NCI-H69 (cell line): ENCODE measurements around the gene GDPD4.

Experiments
- DNase-seq: peaks from one replicate; lab custom pipeline; 2025; lab: John Stamatoyannopoulos, UW

GDPD4 gene

DNA sequence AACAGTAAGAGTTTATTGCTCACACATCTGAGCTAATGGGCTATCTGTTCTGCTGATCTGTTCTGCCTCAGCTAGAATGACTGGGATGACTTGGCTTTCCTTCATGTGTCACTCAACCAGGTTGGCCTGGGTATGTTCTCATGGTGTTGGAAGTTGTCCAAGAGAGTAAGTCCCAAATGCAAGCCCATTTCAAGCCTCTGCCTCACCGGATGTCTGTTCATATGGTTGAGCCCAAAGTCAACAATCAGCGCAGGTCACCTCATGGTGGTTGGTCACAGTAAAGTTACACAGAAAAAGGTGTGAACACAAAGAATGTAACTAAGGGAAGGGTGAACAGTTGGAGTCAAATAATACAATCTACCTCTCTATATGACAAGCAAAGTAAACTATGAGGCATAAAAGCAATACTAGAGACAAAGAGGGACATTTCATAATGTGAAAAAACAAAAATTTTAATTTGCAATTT is 1.9 kb downstream of the GDPD4 start:
- DNase-seq = peak; percentile 87

DNA sequence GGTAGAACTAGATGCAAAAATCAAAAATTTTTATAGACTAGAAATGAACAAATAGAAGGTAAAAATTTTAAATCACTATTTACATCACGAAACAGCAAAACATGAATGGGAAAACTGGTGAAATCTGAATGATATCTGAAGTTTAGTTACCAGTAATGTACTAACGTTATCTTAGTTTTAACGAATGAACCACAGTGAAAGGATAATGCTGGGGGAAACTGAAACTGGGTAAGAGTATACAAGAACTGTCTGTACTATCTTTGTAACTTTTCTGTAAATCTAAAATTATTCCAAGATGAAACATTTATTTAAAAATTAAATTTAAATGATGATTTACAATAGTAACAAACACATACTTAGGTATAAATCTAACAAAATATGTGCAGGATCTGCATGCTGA is 7.4 kb downstream of the GDPD4 start:
- no peak for DNase-seq

DNA sequence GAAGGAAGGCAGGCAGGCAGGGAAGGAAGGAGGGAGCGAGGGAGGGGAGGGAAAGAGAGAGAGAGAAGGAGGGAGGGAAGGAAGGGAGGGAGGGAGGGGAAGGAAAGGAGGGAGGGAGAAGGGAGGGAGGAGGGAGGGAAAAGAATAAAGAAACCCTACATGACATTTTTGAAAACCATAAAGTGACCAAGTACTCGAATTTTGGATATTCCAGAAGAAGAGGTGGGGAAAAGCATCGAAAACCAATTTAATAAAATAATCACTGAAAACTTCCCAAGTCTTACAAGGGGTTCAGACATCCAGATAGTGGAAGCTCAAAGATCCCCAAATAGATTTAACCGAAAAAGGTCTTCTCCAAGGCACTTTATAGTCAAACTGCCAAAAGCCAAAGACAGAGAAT is 11.7 kb downstream of the GDPD4 start:
- DNase-seq = no peak

DNA sequence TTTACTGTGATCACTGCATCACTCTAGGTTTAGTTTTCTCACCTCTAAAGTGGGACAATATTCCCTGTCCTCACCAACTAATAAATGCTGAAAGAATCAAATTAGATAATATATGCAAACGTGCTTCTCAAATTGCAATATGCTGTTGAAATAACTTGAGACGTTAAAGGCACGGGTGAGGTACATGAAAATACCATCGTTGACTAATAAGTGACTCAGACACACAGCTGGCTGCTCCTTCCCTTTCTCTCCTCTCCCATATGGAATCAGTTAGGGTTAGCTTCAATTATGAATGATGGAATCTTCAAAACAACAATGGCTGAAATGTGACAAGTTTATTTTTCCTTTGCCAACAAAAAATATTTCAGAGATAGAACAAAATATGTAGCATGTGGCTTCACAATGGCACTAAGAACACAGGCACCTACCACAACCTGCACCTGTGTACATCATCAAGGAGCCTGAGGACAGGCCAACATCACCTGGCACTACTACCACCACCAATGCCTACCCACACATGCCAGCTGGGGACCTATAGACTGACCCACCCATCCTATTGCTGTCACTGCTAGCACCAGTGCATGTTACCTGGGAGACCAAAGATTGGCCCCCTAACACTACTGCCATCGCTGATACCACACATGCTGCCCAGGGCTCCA is 13.7 kb downstream of the GDPD4 start:
- no peak for DNase-seq

DNA sequence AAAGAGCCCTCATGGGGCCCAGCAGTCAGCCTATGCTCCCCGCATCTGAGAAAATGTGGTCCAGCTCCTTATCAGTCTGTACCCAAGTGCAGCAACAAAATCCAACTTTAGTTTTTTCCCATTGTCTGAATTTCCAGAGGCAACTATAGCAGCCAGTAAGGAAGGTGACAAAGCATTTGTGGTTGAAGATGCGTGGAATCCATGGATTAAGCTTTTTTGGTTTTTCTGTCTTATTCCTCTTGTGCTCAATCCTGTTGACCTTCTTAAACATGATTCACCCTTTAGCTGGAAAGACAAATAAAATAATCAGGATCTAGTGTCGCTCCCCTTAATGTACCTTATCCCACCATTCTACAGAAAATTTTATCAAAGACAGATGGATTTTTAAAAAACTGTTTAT is 14.3 kb downstream of the GDPD4 start:
- DNase-seq = no peak

DNA sequence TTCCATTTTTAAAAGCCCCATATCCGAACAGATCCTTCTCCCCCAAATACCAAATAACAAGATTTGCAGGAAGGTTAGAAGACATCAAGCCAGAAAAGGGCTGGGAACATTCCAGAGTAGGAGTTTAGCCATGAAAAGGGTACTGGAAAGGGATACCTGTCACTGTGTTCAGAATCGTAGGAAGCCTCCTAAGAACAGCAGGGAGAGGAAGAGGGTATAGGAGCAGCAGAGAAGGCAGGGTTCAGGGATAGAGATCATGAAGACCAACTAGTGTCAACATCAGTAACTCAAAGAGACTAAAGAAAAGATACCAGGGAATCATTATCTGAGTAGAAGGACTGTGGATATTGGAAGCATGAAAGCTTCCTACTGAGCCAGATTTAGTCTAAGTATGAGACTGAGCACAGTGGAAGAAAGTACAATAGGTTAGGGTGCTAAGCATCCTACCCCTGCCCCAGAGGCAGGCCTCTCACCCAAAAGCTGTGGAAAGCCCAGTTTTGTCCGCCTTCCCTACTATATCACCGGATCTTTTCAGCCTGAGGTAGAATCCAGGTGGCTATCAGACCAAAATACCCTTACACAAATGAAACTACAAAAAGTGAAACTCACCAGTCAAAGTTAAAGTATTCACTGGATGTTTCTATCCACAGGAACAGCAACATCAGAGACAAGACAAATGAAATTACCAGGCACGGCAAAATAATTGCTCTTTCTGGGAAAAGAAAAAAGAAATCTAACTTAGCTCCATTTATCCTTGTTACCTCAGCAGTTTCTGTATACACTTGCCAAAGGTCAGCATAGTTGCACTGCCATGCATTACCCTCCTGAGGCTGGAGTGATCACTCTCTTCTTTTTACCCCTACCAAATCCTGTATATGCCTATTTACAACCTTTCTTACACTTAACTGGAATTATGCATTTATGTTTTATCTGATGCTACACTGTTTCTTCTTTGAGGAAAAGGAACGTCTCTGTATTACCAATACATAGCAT is 16.7 kb downstream of the GDPD4 start:
- no peak for DNase-seq

DNA sequence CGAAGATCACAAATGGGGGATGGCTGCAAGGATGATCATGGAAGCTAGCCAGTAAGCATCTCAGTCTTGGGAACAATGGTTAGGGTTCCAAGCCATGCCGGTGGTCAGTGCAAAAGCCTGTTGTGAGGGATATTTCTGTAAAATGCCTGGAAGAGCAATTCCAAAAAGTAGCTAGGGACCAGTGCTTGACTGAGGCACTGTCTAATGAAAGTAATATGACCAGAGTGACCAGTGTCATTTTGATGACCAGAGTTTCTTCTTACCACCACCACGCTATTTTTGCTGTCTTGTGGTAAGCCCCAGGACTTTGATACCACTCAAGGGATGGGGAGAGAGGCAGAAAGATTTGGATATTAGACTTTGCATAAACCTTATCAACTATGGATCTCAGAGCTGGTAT is 18.4 kb downstream of the GDPD4 start:
- no peak for DNase-seq

DNA sequence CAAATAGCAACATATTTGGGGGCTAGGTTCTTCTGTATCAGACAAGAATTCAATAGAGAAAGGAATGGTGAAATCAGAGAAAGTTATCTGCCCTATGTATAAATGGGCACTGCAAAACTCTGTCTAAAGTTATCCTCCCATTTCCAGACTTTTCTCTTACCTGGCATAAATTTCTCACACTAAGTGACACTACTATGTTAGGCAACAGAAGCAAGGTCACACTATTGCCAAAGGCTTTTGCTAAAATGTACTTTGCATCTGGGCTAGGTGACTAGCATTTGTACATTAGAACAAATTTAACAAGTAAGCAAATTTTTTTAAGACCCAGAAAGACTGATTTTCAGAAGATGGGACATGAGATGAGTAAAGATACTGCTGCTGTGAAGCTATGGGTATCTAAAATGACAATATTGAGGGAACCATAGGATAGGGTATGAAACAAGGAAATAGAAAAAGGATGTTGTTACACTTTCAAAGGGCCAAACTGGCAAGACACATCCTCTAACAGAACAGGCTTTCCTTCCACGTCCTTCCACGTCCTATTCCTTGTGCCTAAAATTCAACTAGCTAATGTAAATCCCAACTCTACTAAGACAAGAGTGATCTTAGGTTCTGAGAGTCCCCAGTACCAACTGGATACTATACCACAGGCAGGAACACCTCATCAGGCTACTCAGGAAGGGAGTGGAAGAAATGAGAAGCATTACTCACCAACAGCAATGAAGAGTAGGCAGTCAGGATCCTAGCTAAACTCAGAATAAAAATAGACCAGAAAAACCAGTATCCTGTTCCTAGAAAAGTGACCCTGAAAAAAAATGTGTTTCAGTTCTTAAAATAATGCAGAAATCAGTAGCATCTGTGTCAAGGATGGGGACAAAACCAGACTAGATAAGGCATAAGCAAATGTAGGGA is 22.6 kb downstream of the GDPD4 start:
- DNase-seq = no peak

DNA sequence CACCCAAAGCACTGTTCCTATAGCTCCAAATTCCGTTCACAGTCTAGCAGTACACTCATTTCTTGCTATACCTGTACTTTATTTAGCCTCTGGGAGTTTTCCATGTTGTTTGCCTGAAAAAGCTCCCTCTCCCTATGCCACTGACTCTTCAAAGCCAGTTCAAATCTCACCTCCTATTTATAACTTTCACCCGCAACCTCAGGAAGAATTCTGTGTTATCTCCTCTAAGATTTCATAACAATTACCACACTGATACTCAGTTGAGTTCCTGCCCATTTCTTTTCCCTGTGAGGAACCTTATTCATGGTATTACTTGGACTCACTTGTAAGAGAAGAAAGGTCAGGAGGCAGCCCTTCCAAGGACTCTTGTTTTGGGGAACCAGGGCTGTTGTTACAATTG is 25.2 kb downstream of the GDPD4 start:
- no peak for DNase-seq

DNA sequence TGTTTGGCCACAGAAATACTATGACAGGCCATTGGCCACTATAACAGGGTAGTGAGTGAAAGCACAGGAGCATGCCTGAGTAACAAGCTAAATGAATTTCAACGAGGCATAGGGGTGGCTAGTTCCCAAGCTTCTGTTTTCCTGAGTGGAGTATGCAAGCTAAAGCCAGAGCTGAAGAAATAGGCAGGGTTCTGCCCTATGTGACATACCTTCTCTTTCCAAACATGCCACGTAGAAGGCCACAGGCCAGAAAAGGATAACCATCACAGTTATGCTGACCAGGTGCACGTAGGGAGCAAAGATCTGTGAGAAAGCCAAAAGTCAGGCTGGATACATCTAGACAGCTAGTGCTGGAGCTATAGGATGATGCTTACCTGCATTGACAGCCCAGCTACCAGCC is 30.6 kb downstream of the GDPD4 start:
- DNase-seq = no peak

DNA sequence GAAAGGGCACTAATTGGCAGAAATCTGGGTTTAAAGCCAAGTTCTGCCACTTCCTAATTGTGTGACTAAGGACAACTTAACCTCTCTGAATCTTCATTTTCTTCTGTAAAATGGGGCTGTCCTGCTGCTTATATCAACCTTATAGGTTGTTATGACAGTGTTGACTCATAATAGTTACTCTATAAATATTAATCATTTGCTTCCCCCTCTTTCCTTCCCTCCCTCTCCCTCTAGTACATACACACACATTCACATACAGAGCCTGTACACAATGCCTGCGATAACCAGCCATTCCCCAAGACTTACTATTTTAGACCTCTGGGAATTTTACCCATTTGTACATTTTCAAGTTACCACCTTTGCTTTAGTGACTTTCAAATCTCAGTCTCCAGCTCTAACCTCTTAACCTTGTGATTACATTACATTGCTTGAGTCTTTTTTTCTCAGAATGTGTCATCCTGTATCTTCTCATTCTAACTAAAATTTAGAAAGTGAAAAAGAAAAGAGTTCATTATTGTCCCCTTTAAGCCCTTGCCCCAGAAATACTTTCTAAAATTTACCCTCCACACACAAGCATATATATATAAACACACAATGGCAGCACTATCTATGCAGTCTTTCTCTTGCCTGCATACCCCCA is 31.9 kb downstream of the GDPD4 start:
- no peak for DNase-seq

DNA sequence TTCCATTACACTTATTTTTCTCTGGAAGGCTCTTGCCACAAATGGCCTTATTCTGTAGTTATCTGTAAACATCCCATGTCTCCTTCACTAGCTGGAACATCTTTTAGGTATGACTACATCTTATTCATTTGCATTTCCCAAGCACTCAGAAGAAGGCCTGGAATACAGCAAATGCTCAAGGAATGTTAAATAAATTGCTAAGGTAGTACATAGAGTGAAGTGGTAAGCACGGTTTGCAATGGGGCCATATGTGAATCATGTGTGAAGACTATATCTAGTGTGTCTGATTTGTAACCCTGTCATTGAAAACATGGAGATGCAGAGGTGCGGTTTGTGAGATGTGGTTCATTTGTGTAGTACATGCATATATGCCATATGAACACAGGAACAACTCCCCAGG is 33.5 kb downstream of the GDPD4 start:
- DNase-seq = no peak

DNA sequence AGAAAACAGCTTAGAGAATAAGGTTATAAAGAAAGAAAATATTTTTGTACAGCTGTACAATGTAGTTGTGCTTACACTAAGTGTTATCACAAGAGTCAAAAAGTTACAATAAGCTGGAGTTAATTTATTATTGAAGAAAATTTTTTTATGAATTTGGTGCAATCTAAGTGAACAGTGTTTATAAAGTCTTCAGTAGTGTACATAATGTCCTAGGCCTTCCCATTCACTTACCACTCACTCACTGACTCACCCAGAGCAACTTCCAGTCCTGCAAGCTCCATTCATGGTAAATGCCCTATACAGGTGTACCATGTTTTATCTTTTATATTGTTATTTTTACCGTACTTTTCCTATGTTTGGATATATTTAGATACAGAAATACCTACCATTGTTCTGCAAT is 34.7 kb downstream of the GDPD4 start:
- no peak for DNase-seq

DNA sequence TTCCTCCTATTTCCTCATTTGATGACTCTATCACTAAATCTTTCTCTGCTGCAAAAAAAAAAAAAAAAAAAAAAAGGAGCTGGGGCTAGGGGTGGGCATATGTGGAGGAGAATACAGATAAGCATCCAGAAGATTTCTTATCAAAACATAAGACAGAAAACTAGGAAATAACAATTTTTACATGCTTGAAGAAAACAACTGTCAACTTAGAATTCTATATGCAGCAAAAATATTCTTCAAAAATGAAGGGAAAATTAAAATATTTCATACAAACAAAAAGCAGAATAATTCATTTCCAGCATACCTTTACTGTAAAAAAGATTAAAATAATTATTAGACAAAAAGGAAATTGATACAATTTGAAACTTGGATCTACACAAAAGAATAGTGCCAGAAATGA is 38.7 kb downstream of the GDPD4 start:
- DNase-seq = no peak

DNA sequence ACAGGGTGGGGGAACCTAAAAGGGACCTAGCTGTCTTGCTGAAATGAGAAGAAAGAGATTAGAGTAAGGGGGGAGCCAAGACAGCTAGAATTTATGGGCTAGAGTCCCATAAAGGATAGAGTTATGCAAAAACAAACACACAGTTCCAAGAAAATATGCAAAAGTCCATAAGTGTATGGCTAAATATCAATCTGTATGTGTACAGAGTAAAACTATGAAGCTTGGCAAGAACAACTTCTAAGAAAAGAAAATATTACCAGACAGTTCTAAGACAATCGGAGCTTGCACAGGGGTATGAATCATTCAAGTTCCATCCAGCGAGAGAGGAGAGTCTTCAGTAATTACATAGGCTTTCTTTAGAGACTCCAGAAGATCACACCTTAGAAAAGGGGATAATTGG is 41.8 kb downstream of the GDPD4 start:
- no peak for DNase-seq

DNA sequence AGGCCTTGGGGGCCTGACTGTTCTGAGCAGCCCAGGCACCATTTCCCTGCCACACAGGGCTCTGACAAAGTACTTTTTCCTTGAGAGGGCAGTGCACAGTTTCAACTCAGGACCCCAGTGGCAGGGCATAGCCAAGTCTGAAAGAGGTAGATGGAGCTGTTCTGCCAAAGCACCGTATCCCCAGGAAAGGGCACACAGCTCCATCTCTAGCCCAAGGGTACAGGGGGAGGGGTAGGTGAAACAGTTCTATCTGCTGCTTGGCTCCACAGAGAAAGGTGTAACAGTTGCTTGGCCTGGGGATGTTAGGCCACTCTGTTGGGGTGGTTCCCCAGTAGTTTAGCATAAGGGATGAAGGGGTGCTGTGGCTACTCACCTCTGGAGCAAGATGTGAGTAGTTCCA is 47.8 kb downstream of the GDPD4 start:
- no peak for DNase-seq

DNA sequence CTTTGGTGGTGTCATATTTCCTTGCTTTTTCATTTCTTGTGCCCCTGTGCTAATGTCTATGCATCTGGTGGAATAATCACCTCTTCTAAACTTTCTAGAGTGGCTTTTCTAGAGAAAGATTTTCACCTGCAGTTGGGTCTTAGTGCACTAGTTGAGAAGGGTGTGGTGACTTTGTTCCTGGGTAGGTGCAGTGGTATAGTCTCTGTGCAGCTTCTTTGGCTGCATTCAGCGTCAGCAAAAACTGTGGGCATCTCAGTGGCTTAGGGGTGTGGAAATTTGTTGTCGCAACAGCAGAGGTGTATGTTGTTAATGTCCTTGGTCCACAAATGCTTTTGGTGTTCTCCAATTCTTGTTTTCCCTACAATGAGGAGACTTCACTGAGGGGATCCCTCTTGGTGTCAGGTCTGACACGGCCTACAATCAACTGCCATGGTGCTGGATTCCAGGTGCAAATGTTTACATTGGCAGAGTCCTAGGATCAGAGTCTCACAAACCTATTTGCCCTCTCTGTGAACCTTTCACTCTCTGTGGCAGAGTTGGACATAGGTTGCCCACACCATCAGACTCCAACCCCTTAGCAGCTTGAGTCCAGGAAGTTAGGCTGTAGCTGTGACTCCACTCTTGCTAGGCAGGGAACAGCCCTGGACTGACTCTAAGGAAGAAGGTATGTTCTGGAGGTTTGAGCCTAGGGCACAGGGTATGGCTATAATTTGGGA is 48.8 kb downstream of the GDPD4 start:
- peak; percentile 37 for DNase-seq

DNA sequence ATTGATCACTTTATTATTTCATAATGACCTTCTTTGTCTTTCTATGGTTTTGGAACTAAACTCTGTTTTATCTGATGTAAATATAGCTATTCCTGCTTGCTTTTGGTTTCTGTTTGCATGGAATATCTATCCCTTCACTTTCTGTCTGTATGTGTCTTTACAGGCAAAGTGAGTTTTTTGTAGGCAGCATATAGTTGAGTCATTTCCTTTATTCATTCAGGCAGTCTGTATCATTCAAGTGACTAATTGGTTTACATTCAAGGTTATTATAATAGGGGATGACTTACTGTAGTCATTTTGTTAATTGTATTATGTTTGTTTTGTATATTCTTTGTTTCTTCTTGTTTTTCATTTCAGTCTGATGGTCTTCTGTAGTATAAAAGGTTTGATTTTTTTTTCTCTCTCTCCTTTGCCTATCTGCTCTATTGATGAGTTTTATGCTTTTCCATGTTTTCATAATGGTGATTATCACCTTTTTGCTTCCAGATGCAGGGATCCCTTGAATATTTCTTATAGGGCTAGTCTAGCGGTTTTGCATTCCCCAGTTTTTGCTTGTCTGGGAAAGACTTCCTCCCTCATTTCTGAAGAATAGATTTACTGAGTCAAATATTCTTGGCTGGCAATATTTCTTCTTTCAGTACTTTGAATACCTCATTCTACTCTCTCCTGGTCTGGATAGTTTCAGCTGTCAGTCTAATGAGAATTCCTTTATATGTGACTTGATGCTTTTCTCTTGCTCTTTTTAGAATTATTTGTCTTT is 50.4 kb downstream of the GDPD4 start:
- peak; percentile 19 for DNase-seq

DNA sequence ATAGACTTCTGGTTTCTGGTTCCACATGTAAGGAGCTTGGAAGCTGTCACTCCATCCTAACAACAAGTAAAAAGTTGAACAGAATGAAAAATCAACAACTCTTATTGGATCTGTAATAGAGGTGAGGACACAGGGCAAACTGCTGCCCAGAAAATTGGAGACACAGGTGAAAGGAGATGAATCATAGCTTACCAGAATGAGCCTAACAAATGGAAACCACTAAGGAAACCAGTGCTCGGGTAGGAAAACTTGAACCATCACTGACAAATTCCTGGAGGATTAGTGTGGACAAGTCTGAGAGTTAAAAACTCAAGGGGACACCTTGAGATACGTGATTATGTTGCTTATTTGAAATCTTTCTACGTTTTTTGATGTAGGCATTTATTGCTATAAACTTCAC is 52.1 kb downstream of the GDPD4 start:
- DNase-seq = no peak

DNA sequence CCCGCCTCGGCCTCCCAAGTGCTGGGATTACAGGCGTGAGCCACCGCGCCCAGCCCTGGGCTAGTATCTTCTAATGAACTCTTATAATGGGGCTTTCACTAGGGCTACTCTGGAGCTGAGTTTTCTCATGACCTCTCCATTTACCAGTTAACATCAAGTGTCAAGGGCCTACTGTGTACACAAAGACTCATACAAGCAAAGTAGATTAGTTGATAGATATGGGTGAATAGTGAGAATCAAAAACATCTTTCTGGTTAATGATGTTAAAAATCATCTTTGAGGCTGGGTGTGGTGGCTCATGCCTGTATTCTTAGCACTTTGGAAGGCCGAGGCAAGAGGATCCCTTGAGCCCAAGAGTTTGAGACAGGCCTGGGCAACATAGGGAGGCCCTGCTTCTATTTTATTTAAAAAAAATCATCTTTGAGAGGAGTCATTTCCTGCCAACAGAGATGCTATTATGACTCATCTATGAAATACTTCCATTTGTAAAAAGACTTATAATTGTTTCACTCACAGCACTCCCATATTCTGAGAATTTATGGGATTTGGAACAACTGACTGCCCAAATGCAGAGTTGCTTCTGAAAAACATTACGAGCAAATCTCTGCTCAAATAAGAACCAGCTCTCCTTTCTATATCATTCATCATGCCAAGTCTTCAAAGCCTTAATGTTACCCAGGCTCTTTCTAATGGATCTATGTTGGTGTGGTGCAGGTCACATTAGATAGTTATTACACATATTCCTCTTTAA is 57.0 kb downstream of the GDPD4 start:
- DNase-seq = no peak
